IPS-18a (cell line): ENCODE results near the gene IL1RL1.

Experiments
- H3K27ac ChIP-seq: one replicate; pipeline ENCODE4 v1.5.1; 2013; ENCODE audit warnings: low read length
- H3K27me3 ChIP-seq: one replicate; pipeline ENCODE4 v1.6.1; 2013; ENCODE audit warnings: mild to moderate bottlenecking, low read length; ENCODE audit not compliant: control insufficient read depth, insufficient read depth
- H3K36me3 ChIP-seq: one replicate; pipeline ENCODE4 v1.6.1; 2013; ENCODE audit warnings: low read depth, low read length; ENCODE audit not compliant: control insufficient read depth
- H3K4me1 ChIP-seq: one replicate; pipeline ENCODE4 v1.6.1; 2013; ENCODE audit warnings: low read depth, low read length; ENCODE audit not compliant: control insufficient read depth
- H3K4me3 ChIP-seq: one replicate; pipeline ENCODE4 v1.5.1; 2013; ENCODE audit warnings: low read length
- H3K9ac ChIP-seq: one replicate; pipeline ENCODE4 v1.6.1; 2013; ENCODE audit warnings: mild to moderate bottlenecking, low read length, moderate library complexity
- H3K9me3 ChIP-seq: one replicate; pipeline ENCODE4 v1.6.1; 2013; ENCODE audit warnings: low read depth, low read length; ENCODE audit not compliant: control insufficient read depth

Gene IL1RL1

DNA sequence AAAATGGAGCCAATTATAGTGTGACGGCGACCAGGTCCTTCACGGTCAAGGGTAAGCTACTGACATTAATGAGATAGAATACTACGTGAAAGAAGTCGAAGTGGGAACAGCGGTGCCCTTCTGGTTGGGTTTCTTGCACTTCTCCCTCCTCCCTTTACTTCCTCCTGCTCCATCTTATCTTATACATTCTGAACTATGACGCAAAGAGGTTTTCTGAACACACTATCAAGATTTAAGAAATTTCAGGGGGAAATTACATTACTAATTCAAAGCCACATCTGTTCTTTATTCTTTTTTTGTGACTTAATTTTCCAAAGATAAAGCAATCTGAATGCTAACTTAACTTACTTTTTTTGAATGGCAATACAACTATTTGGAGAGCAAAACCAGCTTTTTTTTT, 29.4 kb downstream of the IL1RL1 start:
- Histone ChIP-seq H3K4me3 (no peak overlapping the region), H3K9ac (no peak overlapping the region), H3K27me3 (no peaks in the 10 kb centered on the region), H3K4me1 (no peaks in the 10 kb centered on the region), H3K27ac (no peak overlapping the region), H3K9me3 (no peaks in the 10 kb centered on the region), H3K36me3 (no peaks in the 10 kb centered on the region)

DNA sequence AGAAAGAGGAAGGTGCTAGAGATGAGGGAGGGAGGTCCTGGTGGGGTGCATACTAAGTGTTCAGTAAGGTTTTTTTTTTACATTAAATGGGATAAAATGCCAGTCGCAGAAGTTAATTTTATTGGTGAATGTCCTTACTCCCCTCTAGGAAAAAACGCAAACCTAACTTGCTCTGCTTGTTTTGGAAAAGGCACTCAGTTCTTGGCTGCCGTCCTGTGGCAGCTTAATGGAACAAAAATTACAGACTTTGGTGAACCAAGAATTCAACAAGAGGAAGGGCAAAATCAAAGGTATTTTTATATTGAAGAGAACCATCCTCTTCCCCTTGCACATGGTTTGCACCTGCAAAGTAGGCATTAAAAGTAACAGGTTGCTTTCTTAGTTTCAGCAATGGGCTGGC, 31.5 kb downstream of the IL1RL1 start:
- no peak overlapping the region for H3K4me3 ChIP-seq
- H3K36me3 ChIP-seq: no peaks in the 10 kb centered on the region
- no peaks in the 10 kb centered on the region for H3K4me1 ChIP-seq
- no peaks in the 10 kb centered on the region for H3K27me3 ChIP-seq
- no peak overlapping the region for H3K27ac ChIP-seq
- H3K9me3 ChIP-seq: no peaks in the 10 kb centered on the region
- no peak overlapping the region for H3K9ac ChIP-seq

- Histone ChIP-seq H3K27ac (no peak overlapping the region), H3K9ac (no peak overlapping the region), H3K4me1 (no peaks in the 10 kb centered on the region), H3K27me3 (no peaks in the 10 kb centered on the region), H3K9me3 (no peaks in the 10 kb centered on the region), H3K4me3 (no peak overlapping the region), H3K36me3 (no peaks in the 10 kb centered on the region)
Measured at GRCh38 chr2:102344397-102344796, 33.0 kb downstream of the IL1RL1 start.

DNA sequence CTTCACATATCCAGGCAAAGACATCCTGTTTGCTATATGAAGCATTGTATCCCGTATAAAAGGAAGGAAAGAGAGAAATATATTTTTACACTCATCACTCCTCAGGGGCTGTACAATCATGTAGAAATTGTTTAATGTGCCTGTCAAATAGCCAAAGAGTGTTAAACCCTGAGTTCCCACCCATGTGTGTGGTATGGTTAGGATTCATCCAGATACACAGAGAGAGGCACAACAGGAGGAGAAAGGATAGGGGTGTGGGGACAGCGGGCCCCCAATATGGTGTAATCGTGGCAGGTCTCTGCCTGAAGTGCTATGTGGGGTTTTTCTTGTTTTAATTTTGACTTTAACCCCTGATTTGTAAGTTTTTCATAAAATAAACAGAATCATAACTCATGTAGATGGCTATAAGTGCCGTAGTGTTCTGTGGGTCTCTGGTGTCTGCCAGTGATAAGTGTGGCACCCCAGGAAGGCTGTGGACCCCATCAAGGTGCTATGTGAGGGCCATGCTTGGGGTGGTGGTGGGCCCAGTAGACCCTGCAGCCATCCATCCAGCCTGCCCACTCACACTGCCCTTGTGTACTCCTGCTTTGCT, 34.1 kb downstream of the IL1RL1 start:
- H3K9me3 ChIP-seq: no peaks in the 10 kb centered on the region
- H3K27me3 ChIP-seq: no peaks in the 10 kb centered on the region
- no peaks in the 10 kb centered on the region for H3K36me3 ChIP-seq
- H3K9ac ChIP-seq: no peak overlapping the region
- no peaks in the 10 kb centered on the region for H3K4me1 ChIP-seq
- no peak overlapping the region for H3K4me3 ChIP-seq
- no peak overlapping the region for H3K27ac ChIP-seq

DNA sequence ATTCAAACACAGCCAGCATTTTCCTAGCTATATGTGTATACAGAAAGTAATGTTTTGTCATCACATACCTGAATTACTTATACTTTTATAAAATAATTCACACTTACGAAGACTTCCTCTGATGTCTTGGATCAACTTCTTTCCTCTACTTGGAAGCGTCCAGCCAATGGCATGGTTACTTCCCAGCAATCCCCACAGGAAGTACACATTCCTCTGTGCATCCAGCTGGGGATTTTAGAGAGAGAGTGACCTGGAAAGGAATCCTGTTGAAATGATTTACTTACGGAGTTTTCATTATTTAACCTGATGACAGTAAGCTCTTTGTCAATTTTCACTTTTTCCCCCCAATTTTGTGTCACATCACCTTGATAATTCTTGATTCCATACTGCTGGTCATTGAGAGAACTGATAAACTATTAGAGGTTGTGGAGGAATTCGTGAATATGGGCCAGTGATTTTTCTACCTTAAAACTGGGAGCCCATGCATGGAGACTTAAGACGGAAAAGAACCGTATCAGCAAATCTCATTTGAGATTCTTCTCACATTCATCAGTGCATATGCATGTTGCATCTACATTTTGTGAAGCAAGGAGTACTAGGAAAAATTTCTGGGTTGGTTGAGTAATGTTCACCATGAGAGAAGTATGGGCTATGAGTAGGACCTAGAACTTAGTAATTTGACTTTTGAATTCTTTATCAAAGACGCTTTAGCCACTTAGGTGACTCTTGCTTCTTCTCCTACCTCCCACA, 35.2 kb downstream of the IL1RL1 start:
- Histone ChIP-seq H3K9ac (no peak overlapping the region), H3K4me3 (no peak overlapping the region), H3K27ac (no peak overlapping the region), H3K4me1 (no peaks in the 10 kb centered on the region), H3K27me3 (no peaks in the 10 kb centered on the region), H3K9me3 (no peaks in the 10 kb centered on the region), H3K36me3 (no peaks in the 10 kb centered on the region)

DNA sequence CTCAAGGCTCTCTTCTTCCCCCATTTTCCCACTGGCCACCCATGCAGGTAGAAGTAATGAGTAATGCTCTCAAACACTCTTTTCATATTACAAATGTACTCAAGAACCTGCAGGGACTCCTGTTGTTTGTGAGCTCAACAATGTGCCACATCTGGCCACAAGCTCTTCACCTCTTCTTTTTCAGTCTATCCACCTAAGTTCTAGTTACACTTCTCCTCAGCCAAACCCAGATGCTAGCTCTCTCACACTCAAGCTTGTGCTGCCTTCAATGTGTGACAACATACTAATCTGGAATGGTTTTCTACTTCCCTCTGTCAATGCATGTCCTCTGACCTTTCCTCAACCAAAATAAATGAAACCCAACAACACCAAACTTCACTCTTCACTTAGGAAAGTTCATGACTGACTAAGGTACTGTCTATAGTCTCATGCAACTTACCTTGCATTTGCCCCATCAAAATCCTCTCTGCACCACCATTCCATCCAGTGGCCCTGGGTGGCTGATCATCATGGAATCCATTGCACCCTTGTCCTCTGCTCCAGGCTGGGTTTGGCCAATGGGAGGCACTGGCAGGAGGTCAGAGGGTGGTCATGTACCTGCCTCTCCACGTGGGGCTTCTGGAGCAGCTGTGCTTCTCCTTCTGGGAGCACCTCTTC, 38.9 kb downstream of the IL1RL1 start:
- no peaks in the 10 kb centered on the region for H3K27me3 ChIP-seq
- H3K4me1 ChIP-seq: no peaks in the 10 kb centered on the region
- no peaks in the 10 kb centered on the region for H3K9me3 ChIP-seq
- H3K27ac ChIP-seq: no peak overlapping the region
- no peak overlapping the region for H3K9ac ChIP-seq
- no peak overlapping the region for H3K4me3 ChIP-seq
- H3K36me3 ChIP-seq: no peaks in the 10 kb centered on the region

DNA sequence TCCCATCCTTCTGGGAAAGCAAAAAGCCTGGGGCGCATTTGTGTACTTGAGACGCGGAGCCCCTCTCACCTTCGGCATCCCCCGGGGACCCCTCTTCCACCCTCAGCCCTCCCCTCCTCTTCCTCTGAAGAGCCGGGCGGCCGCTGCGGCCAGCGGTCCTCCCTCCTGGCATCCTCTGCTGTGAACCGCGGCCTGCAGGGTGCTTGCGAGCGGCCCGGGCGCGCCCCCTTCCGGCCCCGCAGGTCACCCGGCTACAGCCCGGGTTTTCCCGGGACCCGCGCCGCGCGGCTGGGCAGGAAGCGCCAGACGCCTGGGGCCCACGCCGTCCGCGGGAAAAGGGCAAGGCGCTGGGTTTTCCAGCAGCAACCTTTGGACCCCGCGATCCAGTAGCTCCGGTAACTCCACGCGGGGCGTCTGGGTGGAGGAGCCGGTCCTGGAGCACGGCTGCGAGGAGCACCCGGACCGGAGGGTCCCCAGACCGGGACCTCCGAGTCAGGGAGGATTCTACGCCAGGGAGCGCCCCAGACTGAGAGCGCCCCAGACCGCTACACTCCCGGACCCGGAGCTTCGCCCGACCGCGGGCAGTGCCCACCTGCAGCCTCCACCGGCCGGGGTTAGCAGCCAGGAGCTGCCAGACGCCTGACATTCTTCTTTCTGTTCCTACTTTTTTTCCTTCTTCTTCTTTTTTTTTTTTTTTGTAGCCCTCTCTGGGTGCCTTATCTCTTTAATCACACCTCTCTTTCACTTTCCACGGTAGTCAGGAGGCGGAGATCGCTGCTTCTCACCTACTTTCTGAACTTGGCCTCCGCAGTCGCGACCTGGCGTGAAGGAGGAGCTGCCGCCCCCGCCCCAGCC, 44.4 kb downstream of the IL1RL1 start, which contains the start of gene IL18R1:
Gene IL18R1 (plus strand): TSS at position 271 of the 855 bp plus-strand sequence. CDS start 6,865 bp downstream, outside the sequence.
- no peak within 1 kb of the TSS for H3K9ac ChIP-seq
- H3K9me3 ChIP-seq: no peaks in the 10 kb centered on the region
- peak within 1 kb of the TSS; percentile 70 for H3K4me3 ChIP-seq
- no peak within 1 kb of the TSS for H3K27ac ChIP-seq
- H3K27me3 ChIP-seq: peaks cover 13% of the 10 kb centered on the region
- H3K4me1 ChIP-seq: no peaks in the 10 kb centered on the region
- no peaks in the 10 kb centered on the region for H3K36me3 ChIP-seq

- no peak overlapping the region for H3K9ac ChIP-seq
- H3K9me3 ChIP-seq: no peaks in the 10 kb centered on the region
- H3K36me3 ChIP-seq: no peaks in the 10 kb centered on the region
- H3K27me3 ChIP-seq: peaks cover 13% of the 10 kb centered on the region
- no peak overlapping the region for H3K27ac ChIP-seq
- H3K4me3 ChIP-seq: peak overlapping the region; percentile 70
- H3K4me1 ChIP-seq: no peaks in the 10 kb centered on the region
Measured at GRCh38 chr2:102356381-102356712, 45.0 kb downstream of the IL1RL1 start.

GRCh38 chr2:102356741-102357140, 45.4 kb downstream of the IL1RL1 start:
- Histone ChIP-seq H3K4me3 (no peak overlapping the region), H3K9ac (no peak overlapping the region)

DNA sequence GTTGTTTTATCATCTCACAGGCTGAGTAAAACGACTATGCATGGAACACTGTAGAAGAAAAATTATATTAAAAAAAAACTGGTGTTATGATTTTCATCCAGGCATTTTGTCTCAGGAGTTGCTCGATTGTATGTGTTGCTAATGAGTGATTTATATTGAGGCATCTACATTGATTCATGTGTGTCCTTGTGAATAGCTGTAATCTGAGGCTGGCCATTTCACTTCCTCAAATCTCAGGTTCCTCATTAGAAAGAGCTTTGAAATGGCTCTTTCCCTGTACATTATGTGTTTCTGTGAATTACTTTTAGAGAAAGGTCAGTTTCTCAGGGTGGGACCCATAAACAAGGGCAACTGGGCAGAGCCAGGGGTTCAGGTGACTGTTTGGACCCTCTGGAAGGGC, 46.6 kb downstream of the IL1RL1 start:
- Histone ChIP-seq H3K4me3 (no peak overlapping the region), H3K36me3 (no peaks in the 10 kb centered on the region), H3K4me1 (peaks cover 8% of the 10 kb centered on the region), H3K9me3 (no peaks in the 10 kb centered on the region), H3K9ac (no peak overlapping the region), H3K27ac (no peak overlapping the region), H3K27me3 (peaks cover 13% of the 10 kb centered on the region)

More at GRCh38 chr2:102356741-102357140, 45.4 kb downstream of the IL1RL1 start:
- H3K9me3 ChIP-seq: no peaks in the 10 kb centered on the region
- no peak overlapping the region for H3K27ac ChIP-seq
- H3K4me1 ChIP-seq: peaks cover 4% of the 10 kb centered on the region
- H3K27me3 ChIP-seq: peaks cover 13% of the 10 kb centered on the region
- H3K36me3 ChIP-seq: no peaks in the 10 kb centered on the region

DNA sequence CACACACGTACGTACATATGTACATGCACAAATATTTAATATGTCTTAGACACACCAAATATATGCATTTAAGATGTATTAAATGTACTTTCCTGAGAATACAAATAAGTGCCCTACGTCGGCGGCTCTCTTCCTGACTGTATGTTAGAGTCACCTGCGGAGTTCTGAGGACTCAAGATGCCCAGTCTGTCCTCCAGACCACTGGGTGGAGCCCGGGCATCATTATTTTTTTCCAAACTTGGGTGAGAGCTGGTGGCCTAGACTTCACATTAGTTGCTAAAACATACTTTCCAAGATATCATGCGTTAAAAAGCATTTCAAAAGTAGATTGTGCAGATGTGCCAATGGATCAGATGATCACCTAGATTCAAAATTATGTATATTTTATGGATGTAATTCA, 47.1 kb downstream of the IL1RL1 start:
- H3K36me3 ChIP-seq: no peaks in the 10 kb centered on the region
- no peak overlapping the region for H3K4me3 ChIP-seq
- H3K9me3 ChIP-seq: no peaks in the 10 kb centered on the region
- H3K4me1 ChIP-seq: peaks cover 8% of the 10 kb centered on the region
- H3K9ac ChIP-seq: no peak overlapping the region
- no peak overlapping the region for H3K27ac ChIP-seq
- peaks cover 13% of the 10 kb centered on the region for H3K27me3 ChIP-seq
